GM06990 (cell line): ENCODE results near the gene RAB20.

Source experiments
- DNase-seq: peaks from one replicate; pipeline ENCODE4 v3.0.0-alpha.2; 2011; ENCODE audit not compliant: insufficient read length; ENCODE audit errors: extremely low read depth
- H3K27me3 ChIP-seq: replicated peaks from 2 replicates; pipeline ENCODE4 v1.6.0; 2011; ENCODE audit warnings: low read length; ENCODE audit not compliant: control insufficient read depth, insufficient read depth
- H3K36me3 ChIP-seq: 2 replicates; pipeline ENCODE4 v1.5.1; 2011; ENCODE audit warnings: low read length; ENCODE audit not compliant: control insufficient read depth, insufficient read depth
- H3K4me3 ChIP-seq: replicated peaks from 2 replicates; pipeline ENCODE4 v1.5.1; 2011; ENCODE audit warnings: low read depth, mild to moderate bottlenecking, control low read depth, low read length
- CTCF ChIP-seq: IDR thresholded peaks from 2 replicates; pipeline ENCODE4 v1.5.1; 2011; ENCODE audit warnings: low read length, control low read depth, mild to moderate bottlenecking, inconsistent platforms; ENCODE audit not compliant: insufficient read depth, poor library complexity, severe bottlenecking

The RAB20 gene

GRCh38 chr13:110477706-110478245 is 83.7 kb downstream of the RAB20 start:
- Histone ChIP-seq H3K27me3 (peaks cover 2% of the 10 kb centered on the region; the same call in 1 of the 2 replicates), H3K4me3 (no peak overlapping the region), H3K36me3 (no peaks in the 10 kb centered on the region)
- DNase-seq, result no peak
- TF ChIP-seq CTCF, result no peak

- Histone ChIP-seq H3K4me3 (no peak overlapping the region), H3K36me3 (no peaks in the 10 kb centered on the region), H3K27me3 (no peaks in the 10 kb centered on the region; the same call in 1 of the 2 replicates)
- DNase-seq, result no peak
- TF ChIP-seq CTCF, result no peak
Observed at GRCh38 chr13:110476220-110476617, 85.3 kb downstream of the RAB20 start.

- H3K36me3 ChIP-seq, result no peaks in the 10 kb centered on the region
- TF ChIP-seq CTCF, result no peak
- peak; percentile 66 for DNase-seq
- H3K4me3 ChIP-seq, result no peak overlapping the region
- H3K27me3 ChIP-seq, result no peaks in the 10 kb centered on the region; the same call in 1 of the 2 replicates
Observed at GRCh38 chr13:110475550-110476219, 85.8 kb downstream of the RAB20 start.

- no peak for DNase-seq
- TF ChIP-seq CTCF, result no peak
- Histone ChIP-seq H3K27me3 (no peaks in the 10 kb centered on the region; the same call in 1 of the 2 replicates), H3K36me3 (no peaks in the 10 kb centered on the region), H3K4me3 (no peak overlapping the region)
Observed at GRCh38 chr13:110475117-110475516, 86.4 kb downstream of the RAB20 start.

GRCh38 chr13:110474713-110475112 is 86.8 kb downstream of the RAB20 start:
- no peak for DNase-seq
- TF ChIP-seq CTCF, result no peak
- Histone ChIP-seq H3K27me3 (no peaks in the 10 kb centered on the region; the same call in 1 of the 2 replicates), H3K36me3 (no peaks in the 10 kb centered on the region), H3K4me3 (no peak overlapping the region)
